ENCODE results near the gene TRIOBP.

TRIOBP gene

DNA sequence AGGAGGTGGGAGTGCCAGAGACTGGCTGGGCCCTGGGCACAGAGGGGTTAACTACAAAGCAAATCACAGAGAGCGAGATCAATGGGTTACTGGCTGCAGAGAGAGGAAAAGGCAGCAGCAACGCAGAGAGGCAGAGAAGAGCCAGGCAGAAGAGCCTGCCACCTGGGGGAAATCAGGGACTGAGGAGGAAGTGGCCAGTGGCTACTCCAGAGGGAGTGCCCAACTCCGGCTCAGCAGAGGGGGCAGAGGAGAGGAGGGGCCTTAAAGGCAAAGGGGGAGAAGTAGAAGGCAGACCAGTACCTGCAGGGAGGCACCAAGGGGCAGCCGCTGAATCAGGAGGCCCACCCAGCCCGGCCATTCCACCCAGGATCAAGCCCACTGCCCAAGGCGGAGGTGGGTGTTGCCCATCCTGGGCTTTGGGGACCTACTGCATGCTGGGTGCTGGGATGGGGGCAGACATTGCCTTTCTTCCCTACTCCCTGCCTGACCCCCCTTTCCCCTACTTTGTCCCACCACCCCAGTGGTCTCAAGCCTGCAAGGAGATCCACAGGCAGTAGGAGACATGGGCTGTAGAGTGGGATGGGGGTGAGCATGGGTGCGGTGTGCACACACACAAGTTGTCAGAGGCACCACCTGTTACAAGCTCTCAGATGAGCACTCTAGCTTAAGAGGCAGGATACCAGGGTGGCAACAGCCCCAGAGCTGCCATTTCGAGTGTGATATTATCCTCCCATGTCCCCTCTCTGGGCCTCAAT, 125.4 kb downstream of the TRIOBP start:
- ChIA-PET CTCF (interaction anchor here (1.2 kb wide), 1 partner anchor 41 kb away, joined by 6 read pairs; no protein-coding TSS in a partner anchor), POLR2A (interaction anchor here (0.6 to 1.1 kb wide), 2 partner anchors 22 to 41 kb away, joined by 4 read pairs; partner anchors contain the start of gene ANKRD54)
- Histone ChIP-seq H3K36me3 (ENCODE audit: control insufficient read depth in 2 of 2, insufficient read depth in 1 of 2, low read length in 2 of 2) (no peaks in the 10 kb centered on the region; a peak in 1 of 3 replicates), H3K27ac (ENCODE audit: extremely low read depth, low read depth, low read length) (no peak overlapping the region), H3K4me1 (ENCODE audit: control insufficient read depth, insufficient read depth, low read length) (peaks cover 3% of the 10 kb centered on the region; the same call in 1 of the 2 replicates), H3K4me3 (ENCODE audit: low read depth, low read length) (no peak overlapping the region), H3K9me3 (ENCODE audit: control insufficient read depth, insufficient read depth, low read depth, low read length) (no peaks in the 10 kb centered on the region)
- TF ChIP-seq ZNF155 (tag by site-specific recombination; IDR thresholded peaks at IDR 0.05) (no peak), SCRT2 (tag by site-specific recombination; IDR thresholded peaks at IDR 0.05) (peak; percentile 91), ZNF341 (tag by site-specific recombination; IDR thresholded peaks at IDR 0.05; ENCODE audit: low read depth) (peak; percentile 84), ZBTB7A (tag by site-specific recombination; IDR thresholded peaks at IDR 0.05; ENCODE audit: low read depth) (no peak), ZNF621 (tag by site-specific recombination; IDR thresholded peaks at IDR 0.05) (no peak), SCRT1 (tag by site-specific recombination; IDR thresholded peaks at IDR 0.05; ENCODE audit: borderline replicate concordance) (peak; percentile 90)
- TF ChIP-seq, protein P1, sequence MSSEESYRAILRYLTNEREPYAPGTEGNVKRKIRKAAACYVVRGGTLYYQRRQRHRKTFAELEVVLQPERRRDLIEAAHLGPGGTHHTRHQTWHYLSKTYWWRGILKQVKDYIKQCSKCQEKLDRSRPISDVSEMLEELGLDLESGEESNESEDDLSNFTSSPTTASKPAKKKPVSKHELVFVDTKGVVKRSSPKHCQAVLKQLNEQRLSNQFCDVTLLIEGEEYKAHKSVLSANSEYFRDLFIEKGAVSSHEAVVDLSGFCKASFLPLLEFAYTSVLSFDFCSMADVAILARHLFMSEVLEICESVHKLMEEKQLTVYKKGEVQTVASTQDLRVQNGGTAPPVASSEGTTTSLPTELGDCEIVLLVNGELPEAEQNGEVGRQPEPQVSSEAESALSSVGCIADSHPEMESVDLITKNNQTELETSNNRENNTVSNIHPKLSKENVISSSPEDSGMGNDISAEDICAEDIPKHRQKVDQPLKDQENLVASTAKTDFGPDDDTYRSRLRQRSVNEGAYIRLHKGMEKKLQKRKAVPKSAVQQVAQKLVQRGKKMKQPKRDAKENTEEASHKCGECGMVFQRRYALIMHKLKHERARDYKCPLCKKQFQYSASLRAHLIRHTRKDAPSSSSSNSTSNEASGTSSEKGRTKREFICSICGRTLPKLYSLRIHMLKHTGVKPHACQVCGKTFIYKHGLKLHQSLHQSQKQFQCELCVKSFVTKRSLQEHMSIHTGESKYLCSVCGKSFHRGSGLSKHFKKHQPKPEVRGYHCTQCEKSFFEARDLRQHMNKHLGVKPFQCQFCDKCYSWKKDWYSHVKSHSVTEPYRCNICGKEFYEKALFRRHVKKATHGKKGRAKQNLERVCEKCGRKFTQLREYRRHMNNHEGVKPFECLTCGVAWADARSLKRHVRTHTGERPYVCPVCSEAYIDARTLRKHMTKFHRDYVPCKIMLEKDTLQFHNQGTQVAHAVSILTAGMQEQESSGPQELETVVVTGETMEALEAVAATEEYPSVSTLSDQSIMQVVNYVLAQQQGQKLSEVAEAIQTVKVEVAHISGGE (tag by site-specific recombination; conservative IDR thresholded peaks at IDR 0.05; ENCODE audit: low read depth) = no peak
- TF ChIP-seq, protein P2, sequence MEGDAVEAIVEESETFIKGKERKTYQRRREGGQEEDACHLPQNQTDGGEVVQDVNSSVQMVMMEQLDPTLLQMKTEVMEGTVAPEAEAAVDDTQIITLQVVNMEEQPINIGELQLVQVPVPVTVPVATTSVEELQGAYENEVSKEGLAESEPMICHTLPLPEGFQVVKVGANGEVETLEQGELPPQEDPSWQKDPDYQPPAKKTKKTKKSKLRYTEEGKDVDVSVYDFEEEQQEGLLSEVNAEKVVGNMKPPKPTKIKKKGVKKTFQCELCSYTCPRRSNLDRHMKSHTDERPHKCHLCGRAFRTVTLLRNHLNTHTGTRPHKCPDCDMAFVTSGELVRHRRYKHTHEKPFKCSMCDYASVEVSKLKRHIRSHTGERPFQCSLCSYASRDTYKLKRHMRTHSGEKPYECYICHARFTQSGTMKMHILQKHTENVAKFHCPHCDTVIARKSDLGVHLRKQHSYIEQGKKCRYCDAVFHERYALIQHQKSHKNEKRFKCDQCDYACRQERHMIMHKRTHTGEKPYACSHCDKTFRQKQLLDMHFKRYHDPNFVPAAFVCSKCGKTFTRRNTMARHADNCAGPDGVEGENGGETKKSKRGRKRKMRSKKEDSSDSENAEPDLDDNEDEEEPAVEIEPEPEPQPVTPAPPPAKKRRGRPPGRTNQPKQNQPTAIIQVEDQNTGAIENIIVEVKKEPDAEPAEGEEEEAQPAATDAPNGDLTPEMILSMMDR (tag by site-specific recombination; IDR thresholded peaks at IDR 0.05) = peak; percentile 24; the same call in 1 of the 2 replicates

DNA sequence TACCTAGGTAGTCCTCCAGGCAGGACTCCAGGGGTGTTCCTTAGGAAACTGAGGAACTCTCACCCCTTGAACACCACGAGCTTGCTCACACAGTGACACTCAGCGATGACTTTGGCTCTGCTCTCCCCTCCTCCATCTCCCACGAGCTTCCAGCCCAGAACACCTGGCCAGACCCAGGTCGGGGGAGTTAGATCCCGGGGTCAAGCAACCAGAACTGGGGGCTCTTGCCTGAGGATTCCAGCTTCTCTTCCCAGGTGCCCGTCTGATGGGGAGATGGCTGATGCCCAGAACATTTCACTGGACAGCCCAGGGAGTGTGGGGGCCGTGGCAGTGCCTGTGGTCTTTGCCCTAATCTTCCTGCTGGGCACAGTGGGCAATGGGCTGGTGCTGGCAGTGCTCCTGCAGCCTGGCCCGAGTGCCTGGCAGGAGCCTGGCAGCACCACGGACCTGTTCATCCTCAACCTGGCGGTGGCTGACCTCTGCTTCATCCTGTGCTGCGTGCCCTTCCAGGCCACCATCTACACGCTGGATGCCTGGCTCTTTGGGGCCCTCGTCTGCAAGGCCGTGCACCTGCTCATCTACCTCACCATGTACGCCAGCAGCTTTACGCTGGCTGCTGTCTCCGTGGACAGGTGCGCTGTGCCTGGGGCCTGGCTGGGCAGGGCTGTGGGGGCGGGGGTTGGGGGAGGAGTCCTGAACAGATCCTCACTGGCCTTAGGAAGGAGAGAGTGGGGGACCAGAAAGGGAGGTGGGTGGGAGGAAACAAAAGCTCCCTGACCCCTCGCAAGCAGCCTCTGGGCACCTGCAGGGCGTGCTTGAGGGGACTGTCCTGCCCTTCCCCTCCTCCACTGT, 126.5 kb downstream of the TRIOBP start, which contains the start of gene GALR3:
TSS of gene GALR3 (plus strand) at position 249 of the 852 bp plus-strand sequence. CDS start at position 274, 25 bp downstream.
- Histone ChIP-seq H3K36me3 (ENCODE audit: control insufficient read depth in 2 of 2, insufficient read depth in 1 of 2, low read length in 2 of 2) (peaks cover 0 to 4% of the 10 kb centered on the region in 2 experiments; a peak in 2 of 3 replicates), H3K4me1 (ENCODE audit: control insufficient read depth, insufficient read depth, low read length) (no peaks in the 10 kb centered on the region), H3K27ac (ENCODE audit: extremely low read depth, low read depth, low read length) (no peak within 1 kb of the TSS), H3K9me3 (ENCODE audit: control insufficient read depth, insufficient read depth, low read depth, low read length) (no peaks in the 10 kb centered on the region), H3K4me3 (ENCODE audit: low read depth, low read length) (no peak within 1 kb of the TSS)
- CTCF ChIA-PET = interaction anchor here (0.6 to 1.2 kb wide), 3 partner anchors 21 to 40 kb away, joined by 3 to 6 read pairs (median 4); no protein-coding TSS in a partner anchor
- TF ChIP-seq BCL11A (tag by site-specific recombination; IDR thresholded peaks at IDR 0.05; ENCODE audit: low read depth) (no peak), EGR2 (tag by site-specific recombination; IDR thresholded peaks at IDR 0.05; ENCODE audit: low read depth) (peak; percentile 55; the same call in 1 of the 2 replicates), ZFHX2 (tag by site-specific recombination; conservative IDR thresholded peaks at IDR 0.05) (0 out of 2 replicates have a peak, but pooled peaks have one; percentile 15)
- POLR2A ChIA-PET = interaction anchor here (0.6 to 1.3 kb wide), 5 partner anchors 16 to 119 kb away, joined by 3 to 12 read pairs (median 4); partner anchors contain the start of genes ANKRD54 and GCAT

Data from HEK293 (cell line).